Measurements from ENCODE around the gene PLPPR2.
A peak's percentile ranks its signal among the peaks of the same experiment; 100 is the strongest.
"Not testable (repeated sequence)": the region's sequence is repeated elsewhere in the genome, so short reads cannot be mapped to it uniquely, and the experiment has no call there.

PLPPR2 gene

GRCh38 chr19:11355160-11356073 lies at the start of gene PLPPR2:
PLPPR2 (plus strand) TSS chr19:11355432; CDS start chr19:11357674, 2,242 bp downstream.
- peak; percentile 90 for DNase-seq

- no peak for DNase-seq
These were observed 48.9 kb upstream of the PLPPR2 start for GRCh38 chr19:11306337-11306736.

- DNase-seq: not testable (repeated sequence)
These were observed 34.8 kb upstream of the PLPPR2 start for GRCh38 chr19:11320278-11320995.

GRCh38 chr19:11321191-11322126 lies 33.8 kb upstream of the PLPPR2 start:
- DNase-seq: no peak

GRCh38 chr19:11322269-11323024 lies 32.8 kb upstream of the PLPPR2 start:
- no peak for DNase-seq

- no peak for DNase-seq
These were observed 31.6 kb upstream of the PLPPR2 start for GRCh38 chr19:11323601-11324078.

GRCh38 chr19:11324079-11324661 lies 31.1 kb upstream of the PLPPR2 start:
- peak; percentile 33 for DNase-seq

- DNase-seq: no peak
These were observed 30.4 kb upstream of the PLPPR2 start for GRCh38 chr19:11324748-11325389.

GRCh38 chr19:11325544-11325943 lies 29.7 kb upstream of the PLPPR2 start:
- no peak for DNase-seq

GRCh38 chr19:11330127-11330526 lies 25.1 kb upstream of the PLPPR2 start:
- DNase-seq: no peak

- no peak for DNase-seq
These were observed 23.7 kb upstream of the PLPPR2 start for GRCh38 chr19:11331502-11331901.

GRCh38 chr19:11332822-11333221 lies 22.4 kb upstream of the PLPPR2 start:
- no peak for DNase-seq

- not testable (repeated sequence) for DNase-seq
These were observed 21.4 kb upstream of the PLPPR2 start for GRCh38 chr19:11333838-11334237.

GRCh38 chr19:11335449-11336146 lies 19.6 kb upstream of the PLPPR2 start:
- no peak for DNase-seq

- DNase-seq: no peak
These were observed 18.2 kb upstream of the PLPPR2 start for GRCh38 chr19:11337080-11337479.

GRCh38 chr19:11338121-11338520 lies 17.1 kb upstream of the PLPPR2 start:
- no peak for DNase-seq

GRCh38 chr19:11338569-11339253 lies 16.5 kb upstream of the PLPPR2 start:
- no peak for DNase-seq

GRCh38 chr19:11339254-11340098 lies 15.8 kb upstream of the PLPPR2 start, which contains the start of gene RAB3D:
RAB3D (minus strand) TSS chr19:11339657; CDS start chr19:11337399, 2,258 bp downstream.
- peak; percentile 84 for DNase-seq

GRCh38 chr19:11340099-11340467 lies 15.1 kb upstream of the PLPPR2 start:
- not testable (repeated sequence) for DNase-seq

Measured in CD4-positive, alpha-beta T cell treated with Interleukin-12 subunit alpha and Interleukin-12 subunit beta, for 1 hour (primary cell).